ENCODE measurements around the gene CTR9. TPM values are rescaled to one million over a fixed set of nuclear protein-coding genes. Genes with fewer than 3 reads are reported as not detected.

The CTR9 gene
- total RNA-seq, 1 experiment from 2014 or later: 32.7 TPM

DNA sequence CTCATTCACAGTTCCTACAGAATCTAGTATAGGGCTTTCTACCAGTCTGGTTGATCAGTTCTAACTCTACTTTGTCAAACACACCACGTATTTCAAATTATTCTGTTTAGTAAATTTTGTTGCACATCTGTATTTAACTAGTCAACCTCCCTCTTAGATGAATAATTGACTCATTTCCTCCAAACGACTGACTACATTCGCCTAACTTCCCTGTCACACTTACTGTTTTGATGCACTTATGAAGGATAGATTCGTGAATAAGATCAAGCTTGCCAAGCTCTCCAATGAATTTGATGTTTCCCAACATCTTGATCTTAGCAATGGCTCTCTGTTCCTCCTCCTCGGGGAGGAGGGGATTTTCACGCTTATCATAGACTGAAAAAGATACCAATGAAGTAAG, 52.6 kb downstream of the CTR9 start (continued):
- TF ChIP-seq, protein P1, sequence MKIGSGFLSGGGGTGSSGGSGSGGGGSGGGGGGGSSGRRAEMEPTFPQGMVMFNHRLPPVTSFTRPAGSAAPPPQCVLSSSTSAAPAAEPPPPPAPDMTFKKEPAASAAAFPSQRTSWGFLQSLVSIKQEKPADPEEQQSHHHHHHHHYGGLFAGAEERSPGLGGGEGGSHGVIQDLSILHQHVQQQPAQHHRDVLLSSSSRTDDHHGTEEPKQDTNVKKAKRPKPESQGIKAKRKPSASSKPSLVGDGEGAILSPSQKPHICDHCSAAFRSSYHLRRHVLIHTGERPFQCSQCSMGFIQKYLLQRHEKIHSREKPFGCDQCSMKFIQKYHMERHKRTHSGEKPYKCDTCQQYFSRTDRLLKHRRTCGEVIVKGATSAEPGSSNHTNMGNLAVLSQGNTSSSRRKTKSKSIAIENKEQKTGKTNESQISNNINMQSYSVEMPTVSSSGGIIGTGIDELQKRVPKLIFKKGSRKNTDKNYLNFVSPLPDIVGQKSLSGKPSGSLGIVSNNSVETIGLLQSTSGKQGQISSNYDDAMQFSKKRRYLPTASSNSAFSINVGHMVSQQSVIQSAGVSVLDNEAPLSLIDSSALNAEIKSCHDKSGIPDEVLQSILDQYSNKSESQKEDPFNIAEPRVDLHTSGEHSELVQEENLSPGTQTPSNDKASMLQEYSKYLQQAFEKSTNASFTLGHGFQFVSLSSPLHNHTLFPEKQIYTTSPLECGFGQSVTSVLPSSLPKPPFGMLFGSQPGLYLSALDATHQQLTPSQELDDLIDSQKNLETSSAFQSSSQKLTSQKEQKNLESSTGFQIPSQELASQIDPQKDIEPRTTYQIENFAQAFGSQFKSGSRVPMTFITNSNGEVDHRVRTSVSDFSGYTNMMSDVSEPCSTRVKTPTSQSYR (CRISPR knock-in tag; IDR thresholded peaks at IDR 0.05): no peak
- TF ChIP-seq, protein P2, sequence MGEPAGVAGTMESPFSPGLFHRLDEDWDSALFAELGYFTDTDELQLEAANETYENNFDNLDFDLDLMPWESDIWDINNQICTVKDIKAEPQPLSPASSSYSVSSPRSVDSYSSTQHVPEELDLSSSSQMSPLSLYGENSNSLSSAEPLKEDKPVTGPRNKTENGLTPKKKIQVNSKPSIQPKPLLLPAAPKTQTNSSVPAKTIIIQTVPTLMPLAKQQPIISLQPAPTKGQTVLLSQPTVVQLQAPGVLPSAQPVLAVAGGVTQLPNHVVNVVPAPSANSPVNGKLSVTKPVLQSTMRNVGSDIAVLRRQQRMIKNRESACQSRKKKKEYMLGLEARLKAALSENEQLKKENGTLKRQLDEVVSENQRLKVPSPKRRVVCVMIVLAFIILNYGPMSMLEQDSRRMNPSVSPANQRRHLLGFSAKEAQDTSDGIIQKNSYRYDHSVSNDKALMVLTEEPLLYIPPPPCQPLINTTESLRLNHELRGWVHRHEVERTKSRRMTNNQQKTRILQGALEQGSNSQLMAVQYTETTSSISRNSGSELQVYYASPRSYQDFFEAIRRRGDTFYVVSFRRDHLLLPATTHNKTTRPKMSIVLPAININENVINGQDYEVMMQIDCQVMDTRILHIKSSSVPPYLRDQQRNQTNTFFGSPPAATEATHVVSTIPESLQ (CRISPR knock-in tag; IDR thresholded peaks at IDR 0.05): no peak
- TF ChIP-seq, protein P3, sequence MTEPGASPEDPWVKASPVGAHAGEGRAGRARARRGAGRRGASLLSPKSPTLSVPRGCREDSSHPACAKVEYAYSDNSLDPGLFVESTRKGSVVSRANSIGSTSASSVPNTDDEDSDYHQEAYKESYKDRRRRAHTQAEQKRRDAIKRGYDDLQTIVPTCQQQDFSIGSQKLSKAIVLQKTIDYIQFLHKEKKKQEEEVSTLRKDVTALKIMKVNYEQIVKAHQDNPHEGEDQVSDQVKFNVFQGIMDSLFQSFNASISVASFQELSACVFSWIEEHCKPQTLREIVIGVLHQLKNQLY (CRISPR knock-in tag; IDR thresholded peaks at IDR 0.05): no peak
- TF ChIP-seq, protein P4, sequence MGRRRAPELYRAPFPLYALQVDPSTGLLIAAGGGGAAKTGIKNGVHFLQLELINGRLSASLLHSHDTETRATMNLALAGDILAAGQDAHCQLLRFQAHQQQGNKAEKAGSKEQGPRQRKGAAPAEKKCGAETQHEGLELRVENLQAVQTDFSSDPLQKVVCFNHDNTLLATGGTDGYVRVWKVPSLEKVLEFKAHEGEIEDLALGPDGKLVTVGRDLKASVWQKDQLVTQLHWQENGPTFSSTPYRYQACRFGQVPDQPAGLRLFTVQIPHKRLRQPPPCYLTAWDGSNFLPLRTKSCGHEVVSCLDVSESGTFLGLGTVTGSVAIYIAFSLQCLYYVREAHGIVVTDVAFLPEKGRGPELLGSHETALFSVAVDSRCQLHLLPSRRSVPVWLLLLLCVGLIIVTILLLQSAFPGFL (CRISPR knock-in tag; IDR thresholded peaks at IDR 0.05; ENCODE audit: borderline replicate concordance): no peak
- TF ChIP-seq, protein P5, sequence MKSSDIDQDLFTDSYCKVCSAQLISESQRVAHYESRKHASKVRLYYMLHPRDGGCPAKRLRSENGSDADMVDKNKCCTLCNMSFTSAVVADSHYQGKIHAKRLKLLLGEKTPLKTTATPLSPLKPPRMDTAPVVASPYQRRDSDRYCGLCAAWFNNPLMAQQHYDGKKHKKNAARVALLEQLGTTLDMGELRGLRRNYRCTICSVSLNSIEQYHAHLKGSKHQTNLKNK (CRISPR knock-in tag; IDR thresholded peaks at IDR 0.05): no peak
- TF ChIP-seq ZNF423 (CRISPR knock-in tag; IDR thresholded peaks at IDR 0.05): no peak
- TF ChIP-seq, protein P6, sequence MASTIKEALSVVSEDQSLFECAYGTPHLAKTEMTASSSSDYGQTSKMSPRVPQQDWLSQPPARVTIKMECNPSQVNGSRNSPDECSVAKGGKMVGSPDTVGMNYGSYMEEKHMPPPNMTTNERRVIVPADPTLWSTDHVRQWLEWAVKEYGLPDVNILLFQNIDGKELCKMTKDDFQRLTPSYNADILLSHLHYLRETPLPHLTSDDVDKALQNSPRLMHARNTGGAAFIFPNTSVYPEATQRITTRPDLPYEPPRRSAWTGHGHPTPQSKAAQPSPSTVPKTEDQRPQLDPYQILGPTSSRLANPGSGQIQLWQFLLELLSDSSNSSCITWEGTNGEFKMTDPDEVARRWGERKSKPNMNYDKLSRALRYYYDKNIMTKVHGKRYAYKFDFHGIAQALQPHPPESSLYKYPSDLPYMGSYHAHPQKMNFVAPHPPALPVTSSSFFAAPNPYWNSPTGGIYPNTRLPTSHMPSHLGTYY (CRISPR knock-in tag; IDR thresholded peaks at IDR 0.05): no peak
- no peak for TF ChIP-seq JAZF1 (CRISPR knock-in tag; IDR thresholded peaks at IDR 0.05)
- TF ChIP-seq, protein P7, sequence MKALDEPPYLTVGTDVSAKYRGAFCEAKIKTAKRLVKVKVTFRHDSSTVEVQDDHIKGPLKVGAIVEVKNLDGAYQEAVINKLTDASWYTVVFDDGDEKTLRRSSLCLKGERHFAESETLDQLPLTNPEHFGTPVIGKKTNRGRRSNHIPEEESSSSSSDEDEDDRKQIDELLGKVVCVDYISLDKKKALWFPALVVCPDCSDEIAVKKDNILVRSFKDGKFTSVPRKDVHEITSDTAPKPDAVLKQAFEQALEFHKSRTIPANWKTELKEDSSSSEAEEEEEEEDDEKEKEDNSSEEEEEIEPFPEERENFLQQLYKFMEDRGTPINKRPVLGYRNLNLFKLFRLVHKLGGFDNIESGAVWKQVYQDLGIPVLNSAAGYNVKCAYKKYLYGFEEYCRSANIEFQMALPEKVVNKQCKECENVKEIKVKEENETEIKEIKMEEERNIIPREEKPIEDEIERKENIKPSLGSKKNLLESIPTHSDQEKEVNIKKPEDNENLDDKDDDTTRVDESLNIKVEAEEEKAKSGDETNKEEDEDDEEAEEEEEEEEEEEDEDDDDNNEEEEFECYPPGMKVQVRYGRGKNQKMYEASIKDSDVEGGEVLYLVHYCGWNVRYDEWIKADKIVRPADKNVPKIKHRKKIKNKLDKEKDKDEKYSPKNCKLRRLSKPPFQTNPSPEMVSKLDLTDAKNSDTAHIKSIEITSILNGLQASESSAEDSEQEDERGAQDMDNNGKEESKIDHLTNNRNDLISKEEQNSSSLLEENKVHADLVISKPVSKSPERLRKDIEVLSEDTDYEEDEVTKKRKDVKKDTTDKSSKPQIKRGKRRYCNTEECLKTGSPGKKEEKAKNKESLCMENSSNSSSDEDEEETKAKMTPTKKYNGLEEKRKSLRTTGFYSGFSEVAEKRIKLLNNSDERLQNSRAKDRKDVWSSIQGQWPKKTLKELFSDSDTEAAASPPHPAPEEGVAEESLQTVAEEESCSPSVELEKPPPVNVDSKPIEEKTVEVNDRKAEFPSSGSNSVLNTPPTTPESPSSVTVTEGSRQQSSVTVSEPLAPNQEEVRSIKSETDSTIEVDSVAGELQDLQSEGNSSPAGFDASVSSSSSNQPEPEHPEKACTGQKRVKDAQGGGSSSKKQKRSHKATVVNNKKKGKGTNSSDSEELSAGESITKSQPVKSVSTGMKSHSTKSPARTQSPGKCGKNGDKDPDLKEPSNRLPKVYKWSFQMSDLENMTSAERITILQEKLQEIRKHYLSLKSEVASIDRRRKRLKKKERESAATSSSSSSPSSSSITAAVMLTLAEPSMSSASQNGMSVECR (CRISPR knock-in tag; IDR thresholded peaks at IDR 0.05; ENCODE audit: borderline replicate concordance): no peak
- no peak for TF ChIP-seq TEAD4 (CRISPR knock-in tag; IDR thresholded peaks at IDR 0.05)
- TF ChIP-seq ZNF263 (CRISPR knock-in tag; IDR thresholded peaks at IDR 0.05; ENCODE audit: low read depth): no peak
- TF ChIP-seq KAT7 (CRISPR knock-in tag; IDR thresholded peaks at IDR 0.05; ENCODE audit: borderline replicate concordance): no peak
- TF ChIP-seq ZNF232 (CRISPR knock-in tag; IDR thresholded peaks at IDR 0.05): no peak
- TF ChIP-seq GRHL2 (CRISPR knock-in tag; IDR thresholded peaks at IDR 0.05; ENCODE audit: insufficient replicate concordance, severe bottlenecking): no peak
- TF ChIP-seq SMAD3 (CRISPR knock-in tag; IDR thresholded peaks at IDR 0.05; ENCODE audit: borderline replicate concordance): no peak
